SIG-M5 treated with dmso at 0.1 percent for 504 hours (cell line): ENCODE data around the gene RHOV.
"Not testable (repeated sequence)": the region's sequence is repeated elsewhere in the genome, so short reads cannot be mapped to it uniquely, and the experiment has no call there.

Source experiments
- DNase-seq: peaks from one replicate; lab custom pipeline; 2025; ENCODE audit not compliant: unreplicated experiment; lab: John Stamatoyannopoulos, UW

Gene RHOV

DNA sequence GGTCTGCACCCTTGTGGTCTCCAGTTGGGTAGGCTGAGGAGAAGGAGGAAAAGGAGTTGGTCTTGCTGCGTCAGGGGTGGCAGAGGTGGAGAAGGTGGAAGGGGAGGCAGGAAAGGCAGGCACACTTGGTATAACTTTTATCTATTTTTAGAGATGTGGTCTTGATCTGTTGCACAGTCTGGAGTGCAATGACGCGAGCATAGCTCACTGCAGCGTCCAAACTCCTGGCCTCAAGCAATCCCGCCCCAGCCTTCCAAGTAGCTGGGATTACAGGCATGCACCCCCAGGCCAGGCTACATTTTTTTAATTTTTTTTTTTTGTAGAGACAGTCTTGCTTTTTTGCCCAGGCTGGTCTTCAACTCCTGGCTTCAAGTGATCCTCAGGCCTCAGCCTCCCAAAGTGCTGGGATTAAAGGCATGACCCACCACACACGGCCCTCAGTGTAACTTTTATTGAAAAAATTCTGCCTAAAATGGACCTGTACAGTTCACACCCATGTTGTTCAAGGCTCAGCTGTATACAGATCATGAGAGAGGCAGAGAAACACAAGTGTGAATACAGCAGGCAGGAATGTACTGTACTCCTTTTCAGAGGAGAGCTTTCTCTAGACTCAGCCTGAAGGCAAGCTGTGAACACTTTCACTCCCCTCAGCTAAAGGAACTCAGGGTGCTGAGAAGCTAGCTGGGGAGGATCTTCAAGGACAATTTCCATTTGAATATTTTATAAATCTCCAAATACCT, 2.1 kb upstream of the RHOV start:
- no peak for DNase-seq

DNA sequence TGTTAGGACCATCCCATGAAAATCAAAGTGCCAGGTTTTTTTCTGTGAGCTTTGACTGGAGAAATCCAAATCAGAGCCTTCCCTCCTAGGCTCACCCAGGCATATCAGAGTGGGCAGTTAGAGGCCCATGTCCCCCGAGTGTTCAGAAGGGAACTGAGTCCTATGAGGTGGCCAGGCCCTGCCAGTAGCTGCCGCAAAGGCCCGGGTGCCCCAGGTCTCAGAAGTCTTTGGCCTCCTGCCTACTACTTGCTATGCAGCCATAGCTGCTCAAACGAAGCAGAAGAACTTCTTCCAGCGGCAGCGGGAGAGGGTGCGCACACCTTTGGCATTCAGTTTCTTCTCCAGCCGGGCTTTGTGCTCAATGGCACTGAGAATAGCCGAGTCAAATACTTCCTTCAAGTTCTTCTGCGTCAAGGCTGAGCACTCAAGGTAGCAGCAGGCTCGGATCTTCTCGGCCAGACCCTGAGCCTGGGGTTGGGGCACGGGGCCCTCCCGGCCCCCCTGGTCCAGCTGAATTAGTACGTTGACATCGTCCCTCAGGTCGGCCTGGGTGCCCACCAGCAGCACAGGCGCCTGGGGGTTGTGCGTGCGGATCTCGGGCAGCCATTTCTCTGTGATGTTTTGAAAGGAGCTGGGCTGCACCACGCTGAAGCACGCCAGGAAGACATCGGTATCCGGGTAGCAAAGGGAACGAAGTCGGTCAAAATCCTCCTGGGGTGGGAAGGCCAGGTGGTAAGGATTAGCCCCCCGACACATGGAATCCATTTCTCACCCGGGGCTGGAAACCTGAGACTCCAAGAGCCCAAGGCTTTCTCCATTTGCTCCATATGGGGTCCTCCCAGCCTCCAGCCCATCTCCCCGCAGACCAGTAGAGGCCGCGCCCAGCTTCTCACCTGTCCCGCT, 992 bp downstream of the RHOV start:
- DNase-seq: no peak

- DNase-seq: peak; percentile 40
Measured at GRCh38 chr15:40871749-40872617, 2.1 kb downstream of the RHOV start.

GRCh38 chr15:40870716-40871115, 3.3 kb downstream of the RHOV start:
- DNase-seq: no peak

DNA sequence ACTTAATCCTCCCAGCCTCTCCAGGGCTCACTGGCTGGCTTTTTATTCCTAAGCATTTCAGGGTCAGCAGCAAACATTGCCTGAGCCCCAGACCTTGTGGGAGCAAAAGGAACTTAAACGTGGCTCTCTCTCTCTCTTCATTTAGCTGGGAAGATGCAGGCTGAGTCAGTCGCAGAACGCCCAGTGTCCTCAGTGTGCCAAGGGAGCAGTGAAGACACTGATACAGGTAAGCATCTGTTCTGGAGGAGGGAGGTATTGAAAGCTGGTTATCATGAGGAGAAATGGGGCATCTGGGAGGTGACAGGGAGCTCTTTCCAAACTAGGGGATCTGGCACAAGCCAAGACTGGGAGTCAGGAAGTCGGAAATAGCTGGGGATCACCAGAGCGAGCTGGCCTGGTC, 4.3 kb downstream of the RHOV start:
- DNase-seq: no peak

DNA sequence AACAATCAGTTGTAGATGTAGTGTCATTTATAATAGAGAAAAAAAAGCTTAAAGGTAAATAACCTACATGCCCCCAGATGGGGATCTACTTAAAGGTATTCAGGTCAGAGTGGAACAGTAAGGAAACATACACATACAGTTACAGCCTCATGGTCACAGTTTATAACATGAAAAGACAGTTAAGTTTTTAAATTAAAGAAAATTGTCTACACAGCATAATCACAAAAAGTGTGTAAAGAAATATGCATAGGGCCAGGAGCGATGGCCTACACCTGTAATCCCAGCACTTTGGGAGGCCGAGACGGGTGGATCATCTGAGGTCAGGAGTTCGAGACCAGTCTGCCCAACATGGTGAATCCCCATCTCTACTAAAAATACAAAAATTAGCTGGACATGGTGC, 6.8 kb downstream of the RHOV start:
- no peak for DNase-seq

DNA sequence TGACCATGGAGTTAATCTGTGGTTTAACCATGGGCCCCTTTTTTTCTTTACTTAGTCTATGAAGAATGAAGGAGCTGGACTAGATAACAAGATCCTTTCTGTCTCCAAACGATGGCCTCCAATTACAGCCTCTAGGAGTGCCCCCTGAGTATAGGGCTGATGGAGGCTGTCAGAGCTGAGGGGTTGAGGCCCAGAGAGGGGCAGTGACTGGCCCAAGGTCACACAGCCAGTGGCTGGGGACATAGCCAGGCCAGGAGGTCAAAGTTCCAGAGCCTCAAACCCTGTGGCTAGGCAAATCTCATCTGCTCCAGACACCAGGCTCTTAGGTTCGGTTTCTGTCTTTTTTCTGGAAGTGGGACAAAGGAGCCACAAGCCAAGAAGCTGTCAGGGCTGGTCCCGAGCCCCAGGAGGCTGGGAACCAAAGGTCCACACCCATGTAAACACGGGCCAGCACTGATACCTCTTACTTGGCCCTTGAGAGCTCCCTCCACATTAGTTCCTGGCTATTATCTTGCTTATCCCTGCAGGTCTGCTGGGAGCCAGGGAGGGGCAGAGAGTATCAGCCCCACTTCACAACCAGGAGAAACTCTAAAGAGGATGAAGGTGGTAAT, 10.3 kb downstream of the RHOV start:
- DNase-seq: no peak

DNA sequence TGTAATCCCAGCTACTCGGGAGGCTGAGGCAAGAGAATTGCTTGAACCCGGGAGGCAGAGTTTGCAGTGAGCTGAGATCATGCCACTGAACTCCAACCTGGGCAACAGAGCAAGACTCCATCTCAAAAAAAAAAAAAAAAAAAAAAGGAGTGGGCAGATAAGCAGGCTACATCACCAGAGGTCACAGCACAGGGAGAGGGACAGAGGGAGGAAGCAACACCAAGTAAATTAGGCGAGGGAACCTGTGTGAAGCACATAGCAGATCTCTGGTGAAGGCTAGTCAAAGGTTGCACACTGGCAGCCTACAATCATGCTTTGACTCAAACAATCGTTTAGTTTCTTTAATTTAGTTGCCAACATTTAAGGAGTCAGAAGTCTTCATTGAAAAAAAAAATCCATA, 12.9 kb downstream of the RHOV start:
- DNase-seq: not testable (repeated sequence)

- DNase-seq: peak; percentile 64
Measured at GRCh38 chr15:40859206-40859851, 14.7 kb downstream of the RHOV start.

DNA sequence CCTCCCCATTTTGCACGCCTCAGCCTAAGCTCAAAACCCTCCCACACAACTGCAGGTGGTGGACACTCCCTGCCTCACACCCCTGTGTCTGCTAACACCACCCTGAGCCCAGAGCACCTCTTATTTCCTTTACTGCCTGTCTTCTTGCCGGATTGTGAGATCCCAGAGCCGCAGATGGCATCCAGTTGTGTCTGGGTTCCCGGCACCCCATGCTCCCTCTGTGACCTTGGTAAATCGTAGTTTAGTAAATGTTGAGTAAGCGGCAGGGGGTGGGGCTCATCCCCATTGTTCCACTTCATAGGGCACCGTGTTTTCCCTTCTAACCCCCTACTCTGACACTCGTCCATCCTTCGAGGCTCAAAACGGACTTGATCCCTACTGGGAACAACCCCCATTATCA, 15.3 kb downstream of the RHOV start:
- DNase-seq: no peak

DNA sequence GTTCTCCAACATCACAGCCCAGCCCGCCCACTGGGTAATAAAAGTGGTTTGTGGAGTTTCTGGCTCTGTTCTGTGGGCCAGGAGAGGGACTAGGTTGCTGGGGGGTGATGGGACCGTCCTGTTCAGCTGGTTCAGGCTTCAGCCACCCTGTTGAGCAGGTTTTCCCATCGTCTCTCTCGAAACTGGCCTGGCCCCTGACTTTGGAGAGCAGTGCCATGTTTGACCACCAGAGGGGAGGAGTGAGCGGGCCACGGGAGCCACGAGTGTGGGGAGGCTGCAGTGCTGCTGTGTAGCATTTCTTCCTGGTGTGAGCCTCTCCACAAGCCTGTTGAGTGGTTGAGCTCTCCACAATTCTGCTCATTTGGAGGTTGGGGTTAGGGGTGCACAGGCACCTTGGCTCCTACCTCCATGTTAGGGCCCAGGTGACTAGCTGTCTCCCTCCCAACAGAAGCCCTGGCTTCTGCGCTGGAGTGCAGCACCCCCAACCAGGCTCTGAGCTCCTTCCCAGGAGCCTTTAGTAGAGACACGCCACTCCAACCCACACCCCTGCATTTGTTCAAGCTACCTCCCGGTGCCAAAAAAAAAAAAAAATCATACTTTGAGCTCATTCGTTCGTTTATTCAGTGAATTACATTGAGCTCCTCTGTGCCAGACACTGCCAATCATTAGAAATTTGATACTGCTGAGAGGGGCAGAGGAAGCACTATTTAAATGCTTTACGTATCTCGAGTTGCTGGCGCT, 16.3 kb downstream of the RHOV start:
- DNase-seq: peak; percentile 72

- no peak for DNase-seq
Measured at GRCh38 chr15:40856746-40857145, 17.3 kb downstream of the RHOV start.

DNA sequence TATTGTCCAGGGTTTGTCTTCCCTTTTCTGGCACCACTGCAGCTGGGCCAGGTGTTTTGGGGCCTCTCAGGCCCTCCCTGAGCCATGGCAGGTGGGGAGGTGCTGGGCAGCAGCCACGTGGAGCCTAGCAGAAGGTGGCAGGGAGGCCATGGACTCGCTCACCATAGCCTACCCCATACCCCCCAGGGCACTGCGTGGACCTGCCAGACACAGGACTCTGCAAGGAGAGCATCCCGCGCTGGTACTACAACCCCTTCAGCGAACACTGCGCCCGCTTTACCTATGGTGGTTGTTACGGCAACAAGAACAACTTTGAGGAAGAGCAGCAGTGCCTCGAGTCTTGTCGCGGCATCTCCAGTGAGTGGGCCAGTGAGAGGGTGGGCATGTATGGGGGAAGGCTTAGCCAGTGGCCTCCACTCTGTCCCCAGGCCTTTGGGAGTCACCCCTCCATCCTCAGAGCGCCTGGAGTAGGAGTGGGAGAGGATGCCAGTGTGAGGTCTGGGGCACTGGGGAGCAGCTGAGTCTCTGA, 18.3 kb downstream of the RHOV start:
- no peak for DNase-seq

DNA sequence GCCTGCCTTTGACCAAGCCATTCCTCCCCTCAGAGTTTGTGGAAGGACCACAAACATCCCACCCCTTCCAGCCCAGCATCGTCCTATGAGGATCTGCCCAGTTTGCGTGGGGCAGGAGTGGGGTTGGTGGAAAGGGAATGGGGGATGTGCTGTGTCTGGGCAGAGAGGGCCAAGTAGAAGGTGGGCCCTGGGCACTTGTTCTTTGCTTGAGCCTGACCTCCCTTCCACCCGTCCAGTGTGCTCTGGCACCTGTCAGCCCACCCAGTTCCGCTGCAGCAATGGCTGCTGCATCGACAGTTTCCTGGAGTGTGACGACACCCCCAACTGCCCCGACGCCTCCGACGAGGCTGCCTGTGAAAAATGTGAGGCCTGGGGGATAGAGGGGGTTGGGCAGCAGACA, 19.9 kb downstream of the RHOV start:
- no peak for DNase-seq

DNA sequence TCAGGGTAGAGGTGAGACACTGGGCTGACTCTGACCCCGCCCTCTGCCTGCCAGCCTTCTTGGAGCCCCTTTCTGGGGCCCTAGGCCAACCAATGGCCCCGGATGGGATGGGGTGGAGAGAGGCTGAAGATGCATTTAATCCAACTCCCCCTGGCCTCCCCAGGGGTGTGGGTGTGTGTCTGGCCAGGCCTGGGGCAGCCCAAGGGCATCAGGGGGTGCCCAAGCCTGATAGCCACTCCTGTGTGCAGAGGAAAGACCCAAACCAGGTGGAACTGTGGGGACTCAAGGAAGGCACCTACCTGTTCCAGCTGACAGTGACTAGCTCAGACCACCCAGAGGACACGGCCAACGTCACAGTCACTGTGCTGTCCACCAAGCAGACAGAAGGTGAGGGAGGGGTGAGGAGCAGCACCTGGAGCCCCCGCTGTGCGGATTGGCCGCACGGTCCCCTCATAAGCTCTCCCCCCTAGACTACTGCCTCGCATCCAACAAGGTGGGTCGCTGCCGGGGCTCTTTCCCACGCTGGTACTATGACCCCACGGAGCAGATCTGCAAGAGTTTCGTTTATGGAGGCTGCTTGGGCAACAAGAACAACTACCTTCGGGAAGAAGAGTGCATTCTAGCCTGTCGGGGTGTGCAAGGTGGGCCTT, 20.7 kb downstream of the RHOV start:
- no peak for DNase-seq

- no peak for DNase-seq
Measured at GRCh38 chr15:40852529-40852928, 21.5 kb downstream of the RHOV start.

DNA sequence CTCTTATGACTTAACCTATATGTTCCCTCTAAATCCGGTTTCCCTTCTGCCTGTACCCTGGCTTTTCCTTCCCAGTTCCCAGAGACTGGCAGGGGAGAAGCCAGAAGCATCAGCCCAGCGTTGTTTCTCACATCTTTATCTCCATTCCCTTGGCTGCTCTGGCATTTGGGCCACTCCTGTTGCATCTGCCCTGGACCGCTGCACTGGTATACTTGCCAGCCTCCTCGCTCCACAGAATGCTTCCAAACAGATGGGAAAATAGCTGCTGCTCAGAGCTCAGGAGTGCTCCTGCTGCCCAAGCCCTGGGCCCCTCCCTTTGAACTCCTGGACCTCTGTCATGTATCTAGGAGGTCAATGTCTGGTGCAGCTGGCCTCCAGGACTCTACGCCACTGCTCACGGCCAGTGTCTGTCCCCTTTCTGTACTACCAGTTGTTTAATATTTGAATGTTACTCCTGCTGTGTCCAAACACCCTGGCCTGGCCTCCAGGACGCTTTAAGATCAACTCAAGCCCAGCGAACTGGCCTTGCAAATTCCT, 23.4 kb downstream of the RHOV start:
- no peak for DNase-seq

- DNase-seq: peak; percentile 93
Measured at GRCh38 chr15:40847223-40847961, 26.6 kb downstream of the RHOV start.
